GM18868 (cell line): ENCODE results near the gene COL20A1.

Source experiments
- ATAC-seq: cut with Tn5 transposase; IDR thresholded peaks from one replicate; pipeline ENCODE4 v1.9.1; 2021; ENCODE audit warnings: mild to moderate bottlenecking, moderate library complexity; ENCODE audit not compliant: unreplicated experiment

COL20A1 gene

GRCh38 chr20:63260521-63260920, 32.5 kb upstream of the COL20A1 start:
- no peak for ATAC-seq

DNA sequence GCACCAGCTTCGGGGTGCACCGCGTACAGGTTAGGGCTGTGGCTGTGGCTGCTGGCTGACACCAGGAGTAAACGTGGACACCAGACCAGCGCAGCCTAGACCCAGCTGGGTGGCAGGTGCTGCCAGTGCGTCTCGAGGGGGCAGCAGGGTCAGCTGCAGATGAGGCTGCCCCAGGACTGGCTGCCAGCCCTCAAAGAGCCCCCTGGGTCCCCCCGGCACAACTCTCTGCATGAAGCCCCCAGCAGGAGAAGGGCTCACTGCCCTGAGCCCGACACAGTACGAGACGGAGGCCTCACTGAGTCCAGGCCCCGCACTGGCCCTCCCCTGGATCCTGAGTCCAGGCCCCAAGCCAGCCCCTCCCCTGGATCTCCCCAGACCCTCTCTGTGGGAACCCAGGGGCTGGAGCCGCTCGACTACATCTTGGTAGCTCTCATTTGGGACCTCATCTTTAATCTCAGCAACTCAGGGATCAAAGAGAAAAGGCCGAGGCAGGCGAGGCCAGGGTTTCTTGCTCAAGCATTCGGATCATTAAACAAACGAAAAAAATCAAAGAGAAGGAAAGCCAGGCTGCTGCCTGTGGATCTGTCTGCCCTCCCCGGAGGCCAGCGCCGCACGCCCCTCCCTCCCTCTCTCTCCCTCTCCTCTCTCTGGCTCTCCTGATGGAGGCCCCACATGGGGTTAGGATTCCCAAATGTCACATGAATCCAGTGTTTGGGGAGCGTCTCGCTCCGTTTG, 31.8 kb upstream of the COL20A1 start:
- no peak for ATAC-seq

- ATAC-seq: no peak
Measured at GRCh38 chr20:63261795-63262528, 31.0 kb upstream of the COL20A1 start.

DNA sequence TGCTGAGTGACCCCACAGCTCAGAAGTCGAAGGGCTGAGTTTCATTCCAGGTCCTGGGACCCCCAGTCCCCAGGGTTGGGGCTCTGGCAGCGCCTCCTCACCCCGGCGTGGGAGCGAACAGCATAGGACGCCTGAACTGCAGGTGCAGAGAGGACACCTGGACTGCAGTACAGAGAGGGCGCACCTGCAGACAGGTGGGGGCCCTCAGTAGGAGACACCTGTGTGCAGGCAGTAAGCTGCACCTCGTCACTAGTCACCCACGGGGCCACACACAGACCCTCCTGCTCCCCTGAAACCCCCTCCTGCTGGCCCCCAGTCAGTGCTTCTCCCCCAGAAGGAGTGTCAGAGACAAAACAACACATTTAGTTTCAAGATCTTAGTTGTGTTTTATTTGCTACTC, 30.1 kb upstream of the COL20A1 start:
- no peak for ATAC-seq

- ATAC-seq: no peak
Measured at GRCh38 chr20:63264000-63264399, 29.0 kb upstream of the COL20A1 start.

GRCh38 chr20:63264519-63264918, 28.5 kb upstream of the COL20A1 start:
- no peak for ATAC-seq

- no peak for ATAC-seq
Measured at GRCh38 chr20:63265891-63266515, 27.0 kb upstream of the COL20A1 start.

- ATAC-seq: no peak
Measured at GRCh38 chr20:63267691-63268090, 25.3 kb upstream of the COL20A1 start.

DNA sequence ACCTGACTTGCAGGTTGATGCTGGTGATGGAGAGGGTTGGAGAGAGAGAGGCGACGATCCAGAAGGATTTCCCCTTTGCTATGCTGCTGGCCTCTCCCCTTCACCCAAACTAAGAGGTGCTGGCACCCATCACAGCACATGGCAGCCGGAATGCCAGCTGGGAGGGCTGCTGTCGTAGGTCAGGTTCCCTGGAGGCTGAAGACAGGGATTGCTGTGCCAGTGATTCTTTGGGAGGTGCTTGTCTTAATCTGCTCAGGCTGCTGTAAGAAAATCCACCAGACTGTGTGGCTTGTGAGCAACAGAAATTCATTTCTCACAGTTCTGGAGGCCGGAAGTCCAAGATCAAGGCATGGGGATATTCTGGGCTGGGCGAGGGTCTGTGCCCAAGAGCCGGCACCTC, 24.7 kb upstream of the COL20A1 start:
- ATAC-seq: no peak

DNA sequence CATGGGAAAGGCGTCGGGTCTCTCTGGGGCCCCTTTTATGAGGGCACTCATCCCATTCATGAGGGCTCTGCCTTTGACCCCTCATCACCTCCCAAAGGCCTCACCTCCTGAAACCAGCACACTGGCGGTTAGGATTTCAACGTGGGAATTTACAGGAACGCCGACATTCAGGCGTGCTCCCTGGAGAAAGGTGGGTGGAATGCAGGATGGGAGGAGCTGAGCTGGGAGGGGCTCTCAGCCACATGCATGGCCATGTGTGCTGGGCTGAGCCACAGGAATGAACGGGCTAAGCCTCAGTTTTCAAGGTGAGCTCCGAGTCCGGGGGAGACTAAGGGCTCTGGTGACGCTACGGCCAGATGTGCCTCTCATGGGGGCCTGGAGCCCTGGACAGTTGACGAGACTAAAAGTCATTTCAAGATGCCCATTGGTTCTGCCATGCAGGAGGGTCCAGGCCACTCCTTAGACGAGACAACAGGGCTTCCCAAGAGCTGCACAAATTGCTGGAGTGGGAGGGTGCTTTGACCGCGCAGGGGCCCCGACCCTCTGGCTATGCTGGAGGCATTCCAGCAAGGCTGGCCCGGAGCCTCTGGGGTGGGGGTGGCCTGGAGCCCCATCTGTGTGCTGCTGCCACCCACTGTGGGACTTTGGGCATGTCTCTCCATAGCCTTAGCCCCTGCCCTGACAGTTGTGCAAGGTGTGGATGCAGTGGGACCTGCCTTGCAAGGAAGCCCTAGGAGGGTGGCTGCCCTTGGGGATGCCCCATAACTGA, 24.1 kb upstream of the COL20A1 start:
- no peak for ATAC-seq

DNA sequence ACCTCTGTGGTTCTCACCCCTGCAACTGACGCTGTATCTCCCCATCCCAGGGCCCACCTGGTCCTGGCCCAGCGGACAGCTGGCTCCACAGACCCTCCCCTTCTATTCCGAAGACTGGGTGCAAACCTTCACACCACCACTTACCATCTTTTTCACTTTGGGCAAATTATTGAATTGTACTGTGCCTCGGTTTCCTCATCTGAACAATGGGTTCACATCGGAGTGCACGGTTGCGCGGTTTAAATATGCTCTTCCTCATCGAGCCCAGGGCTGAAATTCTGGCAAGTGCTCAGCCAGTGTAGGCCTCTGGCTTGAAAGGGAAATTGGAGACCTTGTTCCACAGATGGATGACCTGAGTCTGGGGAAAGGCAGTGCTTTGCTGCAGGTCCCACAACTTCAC, 23.3 kb upstream of the COL20A1 start:
- no peak for ATAC-seq

DNA sequence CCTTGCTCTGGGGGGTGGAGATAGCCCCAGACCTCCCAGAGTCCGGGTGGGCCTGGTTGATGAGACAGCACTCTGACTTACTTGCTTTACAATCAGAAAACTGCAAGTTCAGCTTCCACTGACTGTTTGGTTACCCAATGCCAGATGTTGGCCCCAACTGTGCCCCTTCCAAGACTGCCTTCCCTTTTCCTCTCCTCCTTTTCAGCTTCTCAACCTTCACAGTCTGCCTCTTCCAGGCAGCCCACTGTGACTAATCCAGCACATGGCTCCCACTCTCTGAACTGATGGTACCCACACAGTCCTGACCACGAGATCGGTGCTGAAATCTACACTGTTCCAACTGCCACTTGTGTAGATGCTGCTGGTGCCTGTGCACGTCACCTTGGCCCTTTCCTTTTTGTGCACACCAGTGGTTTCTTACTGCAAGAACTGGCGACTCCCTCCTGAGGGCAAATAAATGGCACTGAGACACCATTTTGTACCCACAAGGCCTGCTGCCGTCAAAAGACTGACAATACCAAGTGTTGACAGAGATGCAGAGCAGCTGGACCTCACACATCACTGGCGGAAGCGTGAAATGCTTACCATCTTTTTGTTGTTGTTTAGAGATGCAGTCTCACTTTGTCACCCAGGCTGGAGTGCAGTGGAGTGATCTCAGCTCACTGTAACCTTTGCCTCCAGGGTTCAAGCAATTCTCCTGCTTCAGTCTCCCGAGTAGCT, 22.2 kb upstream of the COL20A1 start:
- ATAC-seq: no peak

GRCh38 chr20:63272105-63273058, 20.6 kb upstream of the COL20A1 start, which contains the start of gene ARFGAP1:
Gene ARFGAP1, plus strand, starts transcription at chr20:63272813. Its CDS starts 2,768 bp downstream, at chr20:63275581.
- peak; percentile 94 for ATAC-seq

- no peak for ATAC-seq
Measured at GRCh38 chr20:63273059-63273579, 19.9 kb upstream of the COL20A1 start.

DNA sequence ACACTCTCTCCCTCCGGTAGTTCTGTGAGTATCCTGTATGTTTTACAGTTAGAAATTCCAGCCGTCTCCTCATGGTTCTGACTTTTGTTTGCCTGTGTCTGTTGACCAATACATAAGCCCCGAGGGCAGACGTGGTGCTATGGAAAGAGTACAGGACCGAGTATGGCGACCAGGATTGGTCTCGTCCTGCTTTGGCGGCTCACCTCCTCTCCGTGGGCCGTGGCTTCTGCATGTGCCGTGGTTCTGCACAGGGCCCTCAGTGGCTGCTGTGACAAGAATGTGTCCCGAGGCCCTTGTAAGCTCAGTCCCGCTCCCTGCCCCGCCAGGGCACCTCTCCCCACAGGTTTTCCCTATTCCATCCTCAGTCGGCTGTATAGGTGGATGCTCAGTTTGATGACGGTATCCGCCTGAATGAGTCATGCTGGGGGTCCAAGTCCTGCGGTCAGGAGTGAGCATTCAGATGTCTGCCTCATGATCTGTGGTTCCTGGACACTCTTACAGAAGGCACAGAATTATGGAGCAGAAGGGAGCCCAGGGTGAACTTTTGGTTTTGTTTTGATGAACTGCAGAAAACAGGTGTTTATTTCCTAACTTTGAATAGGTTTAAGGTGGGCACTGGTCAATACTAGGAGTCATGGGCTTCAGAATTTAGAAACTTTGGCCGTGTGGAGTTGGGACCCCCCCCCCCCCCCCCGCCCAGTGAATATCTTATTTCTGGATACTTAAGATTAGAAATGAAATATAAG, 19.2 kb upstream of the COL20A1 start:
- no peak for ATAC-seq

DNA sequence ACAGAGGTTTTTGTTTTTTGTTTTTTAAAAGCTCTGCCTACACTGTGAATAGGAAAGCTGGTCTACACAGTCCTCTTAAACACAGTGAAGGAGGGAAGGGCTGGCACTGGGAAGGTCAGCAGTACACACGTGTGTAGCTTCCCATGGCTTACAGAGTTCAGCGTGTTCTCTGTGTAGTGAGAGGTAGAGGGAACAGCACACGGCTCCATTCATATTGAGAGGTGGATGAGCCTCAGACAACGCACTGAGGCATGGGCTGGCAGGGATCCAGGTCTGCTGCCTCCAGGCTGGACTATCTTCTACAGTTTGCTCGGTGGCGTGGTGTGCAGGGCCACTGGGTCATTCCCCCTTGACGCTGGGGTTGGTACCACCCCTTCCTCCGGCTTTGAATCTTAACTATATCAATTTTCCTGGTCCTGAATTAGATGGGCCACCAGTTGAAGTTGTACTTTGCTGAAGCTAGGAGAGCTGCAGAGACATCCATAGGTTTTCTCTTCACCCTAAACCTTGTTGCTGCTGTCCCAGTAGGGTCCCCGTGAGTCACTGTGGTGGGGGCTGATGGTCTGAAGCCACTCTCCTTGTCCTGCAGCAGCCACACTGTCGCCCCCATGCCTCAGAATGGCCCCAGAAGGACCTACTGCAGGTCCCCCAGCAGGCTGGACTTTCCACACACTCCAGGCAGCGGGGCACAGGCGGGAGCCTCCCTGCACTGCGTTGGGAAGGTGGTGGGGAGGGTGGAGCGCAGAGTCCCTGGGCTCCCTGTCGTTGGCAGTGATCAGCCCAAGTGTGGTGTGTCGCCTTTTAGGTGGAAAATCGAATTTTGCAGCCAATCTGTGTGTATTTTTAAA, 18.4 kb upstream of the COL20A1 start:
- no peak for ATAC-seq

DNA sequence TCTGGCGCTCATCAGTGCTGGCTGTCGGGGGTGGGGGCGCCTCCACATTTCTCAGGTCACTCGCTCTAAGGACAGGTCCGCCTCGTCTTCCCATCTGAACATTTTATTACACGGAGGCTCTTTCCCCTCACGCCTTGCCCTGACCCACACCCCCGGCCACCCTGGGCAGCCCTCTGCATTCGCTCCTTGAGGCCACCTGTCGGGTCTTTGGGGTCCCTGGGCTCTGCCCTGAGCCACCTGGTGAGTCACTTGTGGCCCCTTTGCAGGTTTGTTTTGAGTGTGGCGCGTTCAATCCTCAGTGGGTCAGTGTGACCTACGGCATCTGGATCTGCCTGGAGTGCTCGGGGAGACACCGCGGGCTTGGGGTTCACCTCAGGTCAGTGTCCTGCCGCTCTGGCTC, 17.2 kb upstream of the COL20A1 start:
- no peak for ATAC-seq

DNA sequence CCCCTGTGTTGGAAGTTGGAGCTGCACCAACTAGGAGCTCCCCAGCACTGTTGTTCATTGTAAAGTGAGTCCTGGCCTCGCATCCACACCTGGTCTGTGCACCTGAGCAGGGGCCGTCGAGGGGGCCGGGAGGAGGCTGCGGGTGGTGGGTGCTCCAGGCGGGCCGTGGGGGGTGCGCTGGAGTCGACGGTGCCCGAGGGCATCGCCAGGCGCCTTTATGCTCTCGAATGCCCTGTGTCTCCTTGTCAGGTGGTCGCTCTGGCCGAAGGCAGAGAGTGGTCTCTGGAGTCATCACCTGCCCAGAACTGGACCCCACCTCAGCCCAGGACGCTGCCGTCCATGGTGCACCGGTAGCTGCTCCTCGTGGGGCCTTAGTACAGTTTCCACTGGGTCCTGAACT, 16.0 kb upstream of the COL20A1 start:
- ATAC-seq: no peak
